LNCaP clone FGC (cell line): ENCODE data around the gene HIVEP2.

Experiments
- DNase-seq: peaks from one replicate; pipeline ENCODE4 v3.0.0-alpha.2; 2011; ENCODE audit warnings: low read depth
- H3K4me3 ChIP-seq: 2 replicates; pipeline ENCODE4 v1.5.1; 2011; ENCODE audit warnings: mild to moderate bottlenecking, low read depth, low read length, control low read depth
- CTCF ChIP-seq: IDR thresholded peaks from 2 replicates; pipeline ENCODE4 v1.5.1; 2012; ENCODE audit warnings: mild to moderate bottlenecking; ENCODE audit not compliant: control insufficient read depth, insufficient read depth; ENCODE audit errors: extremely low read depth

Gene HIVEP2

DNA sequence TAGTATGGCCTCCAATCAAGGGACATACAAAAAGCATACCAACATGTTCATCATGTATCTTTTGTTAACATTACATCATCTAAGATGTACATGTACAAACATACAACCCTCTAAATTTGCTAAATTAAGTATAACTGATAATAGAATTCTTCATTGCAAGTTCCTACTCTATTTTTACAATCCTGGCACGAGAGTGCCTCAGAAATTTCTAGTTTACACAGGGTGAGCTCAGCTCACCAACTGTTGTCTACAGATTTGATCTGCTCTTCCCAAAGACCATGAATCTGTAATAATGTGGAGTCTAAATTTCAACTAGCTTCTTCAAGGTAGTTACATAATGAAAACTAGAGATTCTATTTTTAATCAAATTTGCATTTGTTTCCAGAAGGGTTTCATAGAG is 179.7 kb downstream of the HIVEP2 start:
- no peak for DNase-seq
- no peak for TF ChIP-seq CTCF
- no peak overlapping the region for H3K4me3 ChIP-seq

DNA sequence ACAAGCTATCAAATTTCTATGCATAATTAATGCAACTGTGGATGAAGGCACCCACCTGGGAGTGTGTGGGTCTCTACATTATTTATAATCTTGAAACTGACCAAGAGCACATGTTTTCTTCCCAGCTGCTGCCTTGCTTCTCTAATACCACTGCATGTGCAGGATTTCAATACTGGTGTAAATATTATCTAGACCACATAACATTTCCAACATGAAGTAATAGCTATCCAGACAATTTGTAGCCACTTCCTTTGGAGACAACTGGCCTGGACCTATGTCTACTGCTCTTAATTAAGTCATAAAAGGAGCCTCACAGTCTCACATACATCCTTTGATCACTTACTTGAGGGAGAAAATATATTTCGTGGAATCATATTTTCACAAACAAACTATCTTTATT is 180.7 kb downstream of the HIVEP2 start:
- no peak for TF ChIP-seq CTCF
- DNase-seq: no peak
- H3K4me3 ChIP-seq: no peak overlapping the region

GRCh38 chr6:142763205-142763604 is 181.8 kb downstream of the HIVEP2 start:
- TF ChIP-seq CTCF: no peak
- DNase-seq: no peak
- H3K4me3 ChIP-seq: no peak overlapping the region

GRCh38 chr6:142761756-142762155 is 183.2 kb downstream of the HIVEP2 start:
- no peak for TF ChIP-seq CTCF
- no peak overlapping the region for H3K4me3 ChIP-seq
- no peak for DNase-seq

- DNase-seq: no peak
- TF ChIP-seq CTCF: no peak
- no peak overlapping the region for H3K4me3 ChIP-seq
These were observed 184.8 kb downstream of the HIVEP2 start for GRCh38 chr6:142760152-142760551.

GRCh38 chr6:142758629-142759025 is 186.3 kb downstream of the HIVEP2 start:
- DNase-seq: no peak
- no peak for TF ChIP-seq CTCF
- no peak overlapping the region for H3K4me3 ChIP-seq

- DNase-seq: no peak
- no peak overlapping the region for H3K4me3 ChIP-seq
These were observed 186.9 kb downstream of the HIVEP2 start for GRCh38 chr6:142757852-142758628.

More at GRCh38 chr6:142757852-142758628, 186.9 kb downstream of the HIVEP2 start:
- no peak for TF ChIP-seq CTCF
